K562 (cell line): ENCODE results near the gene OR7C1. TPM values are rescaled to one million over a fixed set of nuclear protein-coding genes. Genes with fewer than 3 reads are reported as not detected.

ENCODE experiments used
- ARNT ChIP-seq, 2 experiments: fragments of 450-650 bp; IDR thresholded peaks; 2 replicates each; pipeline ENCODE4 v1.6.1; 2016; ENCODE audit warnings: mild to moderate bottlenecking in 1 of 2
- DMBX1 ChIP-seq: fragments of 250-450 bp; sonication (Bioruptor Pico); IDR thresholded peaks from 2 replicates; pipeline ENCODE4 v1.8.0; 2022; ENCODE audit warnings: inconsistent platforms, mild to moderate bottlenecking, moderate library complexity, borderline replicate concordance
- E2F1 ChIP-seq: sonication (generic); formaldehyde crosslinking; IDR thresholded peaks from 2 replicates; pipeline ENCODE4 v1.8.1; 2023; ENCODE audit warnings: mild to moderate bottlenecking, missing genetic modification reagents, moderate library complexity
- ETV1 ChIP-seq: fragments of 450-650 bp; conservative IDR thresholded peaks from 2 replicates; pipeline ENCODE4 v1.6.1; 2016; ENCODE audit warnings: missing genetic modification characterization, control low read depth, low read depth, missing compliant biosample characterization
- HDGF ChIP-seq: fragments of 450-650 bp; IDR thresholded peaks from 2 replicates; pipeline ENCODE4 v1.6.1; 2016
- HMGN3 ChIP-seq: IDR thresholded peaks from 2 replicates; pipeline ENCODE4 v1.6.1; 2011; ENCODE audit warnings: borderline replicate concordance, low read depth, mild to moderate bottlenecking, mixed read lengths, low read length; ENCODE audit not compliant: insufficient read length; ENCODE audit errors: extremely low read depth
- HMGXB4 ChIP-seq: sonication (generic); formaldehyde crosslinking; IDR thresholded peaks from 2 replicates; pipeline ENCODE4 v1.8.1; 2023; ENCODE audit warnings: mild to moderate bottlenecking, missing genetic modification reagents
- HNRNPH1 ChIP-seq: fragments of 200-400 bp; formaldehyde crosslinking; optimal IDR thresholded peaks from 2 replicates; pipeline ENCODE3; 2017; ENCODE audit warnings: low read depth, mild to moderate bottlenecking, low read length, moderate library complexity
- HNRNPK ChIP-seq: fragments of 200-400 bp; formaldehyde crosslinking; IDR thresholded peaks from one replicate; pipeline ENCODE4 v1.6.1; 2018; ENCODE audit warnings: mild to moderate bottlenecking, low read depth, low read length; ENCODE audit not compliant: poor library complexity, severe bottlenecking
- IRF2 ChIP-seq: sonication (generic); formaldehyde crosslinking; IDR thresholded peaks from 2 replicates; pipeline ENCODE4 v1.8.1; 2022; ENCODE audit warnings: mild to moderate bottlenecking, missing genetic modification reagents
- JUND ChIP-seq, 2 experiments: IDR thresholded peaks; 2 replicates in 1 of 2; 3 replicates in 1 of 2; pipeline ENCODE4 v1.6.1; 2011; ENCODE audit warnings: borderline replicate concordance in 2 of 2, low read depth in 2 of 2, low read length in 2 of 2, improper control_type of control experiment in 1 of 2, missing biosample characterization in 1 of 2, missing genetic modification characterization in 1 of 2, missing genetic modification reagents in 1 of 2
- KDM1A ChIP-seq, 2 experiments: fragments of 450-650 bp; IDR thresholded peaks; 2 replicates each; pipeline ENCODE4 v1.6.1; 2016; ENCODE audit warnings: mild to moderate bottlenecking in 2 of 2
- NCOA6 ChIP-seq: fragments of 450-650 bp; IDR thresholded peaks from 2 replicates; pipeline ENCODE4 v1.6.1; 2017; ENCODE audit warnings: mild to moderate bottlenecking
- NFE2 ChIP-seq: IDR thresholded peaks from 2 replicates; pipeline ENCODE4 v1.6.1; 2014; ENCODE audit warnings: antibody characterized with exemption, low read depth
- NFIX ChIP-seq: fragments of 250-450 bp; sonication (Bioruptor Pico); IDR thresholded peaks from 2 replicates; pipeline ENCODE4 v1.4.0; 2020; ENCODE audit warnings: low read depth, mild to moderate bottlenecking, moderate library complexity
- PHF20 ChIP-seq: fragments of 450-650 bp; IDR thresholded peaks from 2 replicates; pipeline ENCODE4 v1.6.1; 2018; ENCODE audit not compliant: partially characterized antibody
- RAD51 ChIP-seq: fragments of 450-650 bp; IDR thresholded peaks from 2 replicates; pipeline ENCODE4 v1.7.1; 2016; ENCODE audit warnings: low read depth, mild to moderate bottlenecking, borderline replicate concordance
- RFX7 ChIP-seq: fragments of 250-450 bp; sonication (Bioruptor Pico); IDR thresholded peaks from 2 replicates; pipeline ENCODE4 v1.5.1; 2021; ENCODE audit warnings: mild to moderate bottlenecking
- RHOXF2B ChIP-seq: fragments of 250-450 bp; sonication (Bioruptor Pico); conservative IDR thresholded peaks from 2 replicates; pipeline ENCODE4 v1.5.1; 2021
- SETDB1 ChIP-seq: IDR thresholded peaks from one replicate; pipeline ENCODE4 v1.6.1; 2012; ENCODE audit warnings: low read length, control low read depth, inconsistent platforms
- SMC3 ChIP-seq: conservative IDR thresholded peaks from 2 replicates; pipeline ENCODE4 v1.6.1; 2011; ENCODE audit warnings: low read depth, low read length, improper control_type of control experiment; ENCODE audit not compliant: insufficient read depth
- SPI1 ChIP-seq: IDR thresholded peaks from 2 replicates; pipeline ENCODE4 v1.6.1; 2011; ENCODE audit warnings: low read depth, low read length, control low read depth, borderline replicate concordance
- ZKSCAN8 ChIP-seq: fragments of 200-800 bp; sonication (Bioruptor generic); IDR thresholded peaks from 2 replicates; pipeline ENCODE4 v1.6.1; 2016; ENCODE audit warnings: missing genetic modification characterization, missing compliant biosample characterization
- ZNF239 ChIP-seq: fragments of 250-450 bp; sonication (Bioruptor Pico); IDR thresholded peaks from 2 replicates; pipeline ENCODE4 v1.4.0; 2020; ENCODE audit warnings: mild to moderate bottlenecking
- ZNF507 ChIP-seq: conservative IDR thresholded peaks from 2 replicates; pipeline ENCODE4 v1.6.1; 2017; ENCODE audit warnings: missing genetic modification characterization, missing compliant biosample characterization
- ZNF830 ChIP-seq: fragments of 250-450 bp; sonication (Bioruptor Pico); IDR thresholded peaks from 2 replicates; pipeline ENCODE4 v1.5.0; 2021; ENCODE audit warnings: mild to moderate bottlenecking
- polyA plus RNA-seq, 8 experiments: library from polyadenylated mRNA; depleted of rRNA in 4 of 8; stranded (reverse) in 5 of 8; unstranded in 3 of 8; fragments of >200 nt; fragmentation: Nextera tagmentation in 2 of 8; fragmentation: Illumina TruSeq in 1 of 8; extraction: Ambion mirVana in 2 of 8; extraction: Trizol in 1 of 8; gene quantifications; 2 replicates each; pipeline versions ENCODE4 v1.2.1 to v1.2.3, GENCODE V29; 2011 to 2014; ENCODE audit warnings: inconsistent platforms in 1 of 8, missing spikeins in 1 of 8
- total RNA-seq, 7 experiments: library from RNA; depleted of rRNA in 6 of 7; stranded (reverse); fragments of >200 nt in 6 of 7; fragmentation: Illumina TruSeq in 2 of 7; extraction: Trizol in 2 of 7; gene quantifications; 2 replicates each; pipeline versions ENCODE4 v1.2.1 to v1.2.3, GENCODE V29; 2011 to 2021; ENCODE audit warnings: low replicate concordance in 1 of 7

The OR7C1 gene
- total and polyA plus RNA-seq, 9 of the 15 experiments (the other 6 are each of a cell fraction or from before 2014, with no cell fraction given) = 0.01 to 0.18 (median 0.10) TPM; not detected in 1

GRCh38 chr19:14795078-14795721 is 39.8 kb downstream of the OR7C1 start (continued):
- TF ChIP-seq RFX7 (no peak), RAD51 (no peak), ZNF239 (CRISPR knock-in tag) (no peak), ZNF507 (no peak), NFE2 (peak; percentile 95), PHF20 (no peak), KDM1A (IDR thresholded peaks at IDR 0.05) (peak; percentile 37 to 62; a peak in 3 of 4 replicates), ZNF830 (CRISPR knock-in tag) (no peak), SMC3 (no peak), ARNT (IDR thresholded peaks at IDR 0.05) (0 out of 4 replicates have a peak, but pooled peaks of 1 of the 2 experiments have one; percentile 56), HNRNPH1 (no peak), NCOA6 (no peak), HMGN3 (no peak), JUND (IDR thresholded peaks at IDR 0.05; ENCODE audit: borderline replicate concordance, low read depth, low read length) (peak; percentile 69; the same call in 1 of the 2 replicates), JUND (tag; IDR thresholded peaks at IDR 0.05; ENCODE audit: borderline replicate concordance, low read depth, low read length) (peak; percentile 79; the same call in 2 of the 3 replicates), ZKSCAN8 (no peak), SPI1 (0 out of 2 replicates have a peak, but pooled peaks have one; percentile 4), HNRNPK (no peak), DMBX1 (CRISPR knock-in tag) (no peak), ETV1 (0 out of 2 replicates have a peak, but pooled peaks have one; percentile 31), HMGXB4 (no peak), SETDB1 (no peak), IRF2 (no peak), HDGF (no peak), E2F1 (CRISPR knock-in tag) (no peak), RHOXF2B (CRISPR knock-in tag) (no peak), NFIX (CRISPR knock-in tag) (no peak)
